ENCODE data around the gene SYCE3.

- no peak for TF ChIP-seq POLR2AphosphoS5 (IDR thresholded peaks at IDR 0.05; ENCODE audit: low read depth, low read length)
- TF ChIP-seq POLR2A (IDR thresholded peaks at IDR 0.05; ENCODE audit: low read depth, low read length), result no peak
- no peak for TF ChIP-seq TAF1 (IDR thresholded peaks at IDR 0.05; ENCODE audit: borderline replicate concordance, low read depth, low read length)
These were observed 11.0 kb upstream of the SYCE3 start for GRCh38 chr22:50573491-50574382.
